ENCODE measurements around the gene ANKRD9.
"Not testable (repeated sequence)": the region's sequence is repeated elsewhere in the genome, so short reads cannot be mapped to it uniquely, and the experiment has no call there.

ANKRD9 gene

DNA sequence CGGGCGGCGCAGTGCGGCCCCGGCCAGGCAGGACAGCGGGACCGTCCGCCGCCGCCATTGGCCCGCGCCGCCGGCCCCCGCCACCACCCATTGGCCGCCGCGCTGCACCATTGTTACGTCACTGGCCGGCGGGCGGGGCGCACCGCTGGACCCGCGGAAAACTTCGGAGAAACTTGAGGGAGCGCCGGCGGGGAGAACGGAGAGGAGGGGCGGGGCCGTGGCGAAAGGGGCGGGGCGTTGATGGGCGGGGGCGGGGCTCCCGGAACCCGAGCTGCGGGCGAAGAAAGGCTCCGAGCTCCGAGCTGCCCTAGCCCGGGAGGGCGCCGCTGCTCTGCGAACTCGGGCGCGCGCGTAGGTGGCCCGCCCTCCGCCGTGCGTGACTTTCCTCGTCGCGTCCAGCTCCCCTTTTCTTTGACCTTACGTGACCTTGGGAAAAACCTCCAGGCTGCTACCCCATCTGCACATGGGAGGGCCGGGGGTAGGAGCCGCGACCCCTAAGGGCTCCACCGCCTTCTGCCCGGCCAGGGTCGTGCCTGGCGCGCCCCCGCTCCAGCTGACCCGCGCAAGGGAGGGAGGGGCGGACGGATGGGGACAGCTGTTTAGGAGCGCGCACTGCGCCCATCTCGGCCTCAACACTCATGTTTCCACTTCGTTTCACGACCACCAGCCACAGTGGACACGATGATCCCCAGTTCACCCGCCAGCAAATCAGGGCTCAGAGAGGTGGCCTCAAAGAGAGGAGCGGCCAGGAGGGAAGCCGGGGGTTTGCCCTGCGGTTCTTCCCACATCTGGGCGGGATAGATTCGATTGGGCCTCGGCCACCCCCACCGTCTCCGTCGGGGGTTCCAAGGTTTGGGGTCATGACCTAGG, at the start of gene ANKRD9:
TSS of gene ANKRD9 (minus strand) at position 31 of the 870 bp plus-strand sequence. CDS start 1,887 bp downstream, outside the sequence.
- peak; percentile 91 to 98 for DNase-seq

DNA sequence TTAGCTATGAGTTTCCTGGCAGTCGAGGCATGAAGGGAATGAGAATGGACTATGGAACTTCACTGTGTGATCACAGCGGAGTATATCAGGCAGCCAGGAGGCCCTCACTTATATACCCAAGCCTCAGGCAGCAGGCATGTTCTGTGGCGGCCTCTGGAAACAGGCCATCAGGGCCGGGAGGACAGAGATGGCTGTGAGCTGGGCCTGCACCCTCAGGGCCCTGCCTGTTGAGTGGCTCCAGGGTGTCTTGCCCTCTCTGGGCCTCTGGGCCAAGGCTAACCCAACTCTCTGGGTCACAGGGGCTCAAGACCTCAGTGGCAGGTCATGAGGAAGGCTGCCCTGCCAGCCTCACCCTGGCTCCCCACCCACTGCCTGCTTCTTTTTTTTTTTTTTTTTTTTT, 49.0 kb upstream of the ANKRD9 start:
- DNase-seq: no peak

DNA sequence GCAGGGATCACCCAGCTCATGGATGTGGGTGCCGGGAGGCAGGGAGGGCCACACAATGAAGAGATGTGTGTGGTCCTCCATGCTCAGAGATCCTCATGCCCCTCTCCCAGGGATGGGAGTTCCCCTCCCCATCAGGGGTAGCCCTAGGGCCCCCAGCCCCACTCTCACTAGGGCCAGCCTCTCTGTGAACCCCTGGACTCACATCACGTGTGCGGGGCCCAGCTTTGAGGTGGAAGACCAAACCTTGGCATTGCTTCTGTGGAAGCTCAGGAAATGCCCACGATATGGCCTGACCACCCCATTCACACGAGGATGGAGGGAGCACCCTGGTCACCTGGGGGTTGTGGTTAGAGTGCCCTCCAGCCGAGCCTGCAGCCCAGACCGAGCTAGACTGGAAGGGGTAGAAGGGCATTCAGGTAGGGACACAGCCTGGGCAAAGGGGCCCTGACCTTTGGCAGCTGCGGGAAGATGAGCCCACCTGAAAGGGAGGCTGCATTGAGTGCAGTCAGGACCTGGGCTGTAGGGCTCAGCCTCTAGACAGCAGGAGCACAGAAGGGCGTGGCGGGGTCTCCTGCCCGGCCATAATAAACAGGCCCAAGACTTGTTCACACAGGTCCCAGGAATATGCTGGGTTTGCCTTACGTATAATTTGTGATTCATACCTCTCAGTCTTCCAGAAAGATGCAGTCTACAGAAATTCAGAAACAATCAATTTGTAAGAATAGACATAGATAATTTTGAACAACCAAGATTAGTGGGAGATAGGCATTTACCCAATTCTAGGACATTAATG, 48.1 kb upstream of the ANKRD9 start:
- DNase-seq: no peak

GRCh38 chr14:102556098-102556677, 46.6 kb upstream of the ANKRD9 start:
- no peak for DNase-seq

DNA sequence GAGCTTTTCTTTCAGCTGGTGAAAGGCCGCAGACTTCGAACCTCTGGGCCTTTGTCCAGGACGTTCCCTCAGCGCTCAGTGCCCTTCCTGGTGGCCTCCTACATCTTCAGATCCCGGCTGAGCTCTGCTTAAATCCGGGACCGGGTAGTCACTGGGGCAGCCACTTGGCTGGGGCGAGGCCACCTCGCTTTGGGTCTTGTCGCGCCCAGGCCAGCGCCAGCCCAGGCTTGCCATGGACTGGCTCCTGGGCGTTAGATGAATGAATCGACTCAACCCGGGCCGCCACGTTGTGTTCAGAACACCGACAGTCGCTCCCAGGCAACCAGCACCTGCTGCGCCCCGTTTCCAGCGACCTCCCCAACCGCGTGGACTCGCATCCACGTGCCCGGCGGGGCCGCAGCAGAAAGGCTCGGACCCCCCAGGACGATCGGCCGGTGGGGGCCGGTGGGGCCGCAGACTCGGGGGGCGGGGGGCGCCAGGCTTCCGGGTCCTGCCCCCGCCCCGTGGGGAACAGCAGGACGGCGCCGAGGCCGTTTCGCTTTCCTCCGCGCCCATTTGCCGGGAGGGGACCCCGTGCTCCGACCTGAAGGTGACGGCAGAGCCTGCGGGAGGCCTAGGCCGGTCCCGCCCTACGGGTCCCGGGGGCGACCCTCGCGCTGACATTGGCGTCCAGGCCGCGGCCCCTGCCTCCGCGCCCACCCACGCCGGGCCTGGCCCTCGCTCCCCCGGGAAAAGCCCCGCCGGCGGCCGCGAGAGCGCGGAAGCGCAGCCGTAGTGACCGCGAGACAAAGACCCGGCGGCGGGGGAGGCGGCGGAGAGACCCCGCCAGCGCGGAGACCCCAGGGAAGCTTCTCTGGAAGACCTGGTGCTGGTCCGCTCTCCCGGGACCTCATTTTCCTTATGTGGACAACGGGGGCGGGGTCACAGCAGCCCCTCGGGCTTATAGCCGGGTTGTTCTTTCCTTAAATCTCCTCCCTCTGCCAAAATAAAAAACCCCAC, 45.5 kb upstream of the ANKRD9 start:
- peak; percentile 48 to 63 for DNase-seq

- DNase-seq: peak; percentile 47 to 54
These were observed 42.6 kb upstream of the ANKRD9 start for GRCh38 chr14:102551995-102552705.

- DNase-seq: peak in 1 of 2 donors; percentile 10
These were observed 41.4 kb upstream of the ANKRD9 start for GRCh38 chr14:102550927-102551401.

DNA sequence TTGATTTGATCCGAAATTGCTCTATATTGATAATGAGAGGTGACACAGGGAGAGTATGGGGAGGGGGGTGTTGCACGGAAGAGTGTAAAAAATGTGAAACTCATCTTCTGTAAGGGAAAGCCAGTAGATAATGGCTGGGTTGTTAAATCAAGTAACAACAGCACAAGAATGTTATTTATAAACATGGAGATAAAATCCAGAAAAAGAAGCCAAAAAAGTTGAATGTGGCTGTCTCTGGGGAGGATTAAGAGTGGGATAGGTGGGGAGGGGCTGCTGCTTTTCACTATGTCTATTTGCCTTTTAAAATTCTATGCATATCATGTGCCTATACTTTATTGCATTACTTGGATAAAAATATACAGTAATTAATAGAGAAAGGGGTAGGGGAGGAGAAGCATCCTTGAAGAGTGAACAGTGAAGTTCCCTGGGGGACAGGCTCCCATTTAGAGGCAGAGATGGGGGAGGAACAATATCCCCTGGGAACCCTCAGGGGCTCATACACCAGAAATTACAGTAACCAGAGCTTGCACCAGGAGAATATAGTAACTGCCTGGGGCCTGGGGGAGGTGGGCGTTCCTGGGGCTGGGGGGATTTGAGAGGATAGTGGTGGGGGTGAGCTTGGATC, 39.2 kb upstream of the ANKRD9 start:
- no peak for DNase-seq

DNA sequence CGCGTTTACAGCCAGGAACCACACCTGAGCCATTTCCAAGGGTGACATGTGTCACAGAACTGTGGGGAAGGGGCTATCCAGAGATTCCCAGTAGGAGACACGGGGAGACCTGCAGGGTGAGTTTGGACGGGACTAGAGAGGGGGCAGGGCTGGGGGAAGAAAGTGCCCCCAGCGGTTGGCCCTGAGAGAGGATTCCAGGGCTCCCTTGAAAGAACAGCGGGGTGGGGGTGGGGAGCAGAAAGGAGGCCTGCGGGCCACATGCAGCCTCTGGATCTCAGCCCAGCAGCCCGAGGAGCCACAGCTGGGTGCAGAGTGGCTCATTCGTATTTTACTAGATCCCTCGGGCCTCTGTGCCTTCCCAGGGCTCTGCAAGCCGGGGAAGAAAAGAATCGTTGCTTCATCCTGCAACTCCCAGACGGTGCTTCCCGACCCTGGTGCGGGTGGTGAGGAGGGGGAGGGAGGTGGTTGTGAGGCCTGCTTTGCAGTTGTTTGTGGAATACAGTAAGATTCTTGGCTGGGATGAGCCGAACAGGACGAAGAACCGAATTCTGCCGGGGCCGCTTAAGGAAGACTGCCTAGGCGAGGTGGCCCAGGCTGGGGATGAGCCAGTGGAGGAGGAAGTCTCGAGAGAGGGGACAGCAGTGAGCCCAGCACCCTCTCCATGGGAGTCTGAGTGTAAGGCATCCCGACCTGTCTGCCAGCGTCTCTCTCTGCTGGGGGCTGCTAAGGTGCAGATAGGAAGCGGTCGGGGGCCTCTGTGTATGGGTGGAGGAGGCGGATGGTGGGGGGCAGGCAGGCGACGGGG, 36.1 kb upstream of the ANKRD9 start:
- no peak for DNase-seq

DNA sequence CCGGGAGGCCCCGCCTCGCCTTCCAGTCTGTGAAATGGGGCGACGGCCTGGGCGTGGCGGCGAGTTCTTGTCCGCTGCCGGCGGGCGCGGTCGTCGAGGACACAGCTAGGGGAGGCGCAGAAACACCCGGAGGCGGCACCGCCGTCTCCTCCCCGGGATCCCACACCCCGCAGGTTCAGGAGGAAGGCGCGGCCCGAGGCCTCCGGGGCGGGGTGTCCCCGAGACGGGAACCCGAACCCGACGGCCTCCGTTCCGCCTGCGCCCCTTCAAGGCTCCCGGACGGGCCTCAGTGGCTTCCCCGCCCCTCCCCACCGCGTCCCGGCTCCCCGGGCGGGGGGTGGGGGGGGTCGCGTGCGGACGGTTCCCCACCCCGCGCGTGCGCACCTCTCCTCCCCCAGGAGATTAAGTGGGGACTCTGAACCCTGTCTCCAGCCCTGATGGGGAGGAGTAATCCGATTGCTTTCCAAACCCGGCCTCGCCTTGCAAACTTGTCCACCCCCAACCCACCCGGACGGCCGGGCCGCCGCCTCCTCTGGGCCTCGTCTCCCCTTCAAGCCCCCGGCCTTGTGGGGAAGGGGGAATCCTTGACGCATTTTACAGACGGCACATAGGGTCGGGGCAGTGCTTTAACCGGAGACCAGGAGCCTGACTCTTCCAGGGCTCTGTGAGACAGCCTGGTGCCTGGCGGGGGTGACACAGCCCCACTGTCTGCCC, 35.3 kb upstream of the ANKRD9 start:
- peak in 1 of 2 donors; percentile 31 for DNase-seq

DNA sequence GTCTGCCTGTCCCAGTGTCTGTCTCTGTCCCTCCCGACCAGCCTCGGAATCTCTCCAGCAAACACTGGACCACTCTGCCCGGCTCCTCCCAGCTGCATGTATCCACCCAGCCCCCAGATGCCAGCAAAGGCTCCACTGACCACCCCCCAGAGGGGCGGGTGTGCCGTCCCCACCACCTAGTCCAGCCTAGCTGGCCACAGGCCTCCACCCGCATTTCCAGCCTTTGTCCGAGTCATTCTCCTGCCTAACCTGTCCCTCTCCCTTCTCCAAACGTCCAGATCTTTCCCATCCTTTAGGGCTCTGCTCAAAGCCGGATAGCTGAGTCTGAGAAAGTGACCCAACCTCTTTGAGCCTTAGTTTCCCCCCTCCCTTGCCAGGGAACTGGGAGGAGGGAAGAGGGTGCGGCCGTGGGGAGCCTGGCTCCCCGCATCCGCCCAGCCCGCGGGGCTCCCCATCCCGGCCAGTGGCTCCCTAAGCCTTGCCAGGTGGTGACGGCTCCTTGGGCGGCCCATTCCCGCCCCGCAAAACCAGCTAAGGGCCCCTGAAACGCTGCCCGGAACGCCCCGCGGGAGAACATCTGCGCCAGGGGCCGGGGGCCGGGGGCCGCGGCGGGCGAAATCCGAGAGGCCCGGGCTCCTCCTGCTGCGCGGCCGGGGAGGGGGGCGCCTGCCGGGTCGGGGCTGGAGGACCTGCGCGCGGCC, 34.6 kb upstream of the ANKRD9 start:
- no peak for DNase-seq

DNA sequence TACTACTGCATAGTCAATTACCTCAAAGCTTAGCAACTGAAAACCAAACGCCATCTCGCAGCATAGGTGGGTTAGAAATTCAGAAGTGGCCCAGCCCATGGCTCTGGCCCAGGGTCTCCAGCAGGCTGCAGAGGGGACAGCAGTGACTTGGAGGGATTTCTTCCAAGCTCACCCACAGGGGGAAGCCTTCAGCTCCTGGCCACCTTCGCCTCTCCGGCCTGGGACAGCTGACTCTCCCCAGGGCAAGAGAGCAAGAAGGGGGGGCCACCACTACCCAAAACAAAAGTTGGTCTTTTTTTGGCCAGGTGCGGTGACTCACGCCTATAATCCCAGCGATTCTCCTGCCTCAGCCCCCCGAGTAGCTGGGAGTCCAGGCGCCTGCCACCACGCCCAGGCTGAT, 32.2 kb upstream of the ANKRD9 start:
- DNase-seq: no peak

GRCh38 chr14:102541029-102541491, 31.5 kb upstream of the ANKRD9 start:
- DNase-seq: not testable (repeated sequence)

GRCh38 chr14:102540315-102541028, 30.9 kb upstream of the ANKRD9 start:
- DNase-seq: no peak

DNA sequence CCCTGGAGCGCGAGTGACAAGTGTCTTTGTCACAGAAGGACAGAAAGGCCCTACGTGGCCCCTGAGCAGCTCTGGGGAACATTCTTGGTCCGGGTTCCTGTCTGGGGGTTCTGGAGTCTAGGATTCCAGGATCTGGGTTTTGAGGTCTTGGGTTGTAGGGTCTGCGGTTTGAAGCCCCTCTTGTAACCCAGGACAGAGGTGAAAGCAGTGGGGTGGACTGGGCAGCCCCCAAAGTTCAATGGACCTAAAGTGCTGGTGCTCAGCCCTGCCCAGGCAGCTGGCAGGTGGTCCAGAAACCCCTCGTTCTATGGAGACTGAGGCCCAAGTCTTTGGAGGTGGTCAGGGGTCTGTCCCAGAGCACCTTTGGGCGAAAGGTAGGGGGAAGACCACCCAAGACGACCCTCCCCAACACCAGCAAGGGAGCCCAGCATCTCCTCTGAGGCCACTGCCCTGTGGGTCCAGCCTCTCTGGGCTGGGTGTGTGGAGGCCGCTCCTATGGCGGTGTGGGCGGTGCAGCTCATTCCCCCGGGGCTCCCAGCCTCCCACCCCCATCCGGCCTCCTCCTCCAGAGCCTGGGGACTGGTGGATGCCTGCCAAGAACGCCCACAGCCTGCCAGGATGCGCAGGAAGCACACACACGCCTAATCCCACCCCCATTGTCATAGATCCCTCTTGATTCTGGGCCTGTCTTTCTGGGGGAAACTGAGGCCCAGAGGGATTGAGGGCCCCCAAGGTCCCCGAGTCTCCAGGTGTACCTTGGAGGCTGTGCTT, 30.2 kb upstream of the ANKRD9 start:
- DNase-seq: no peak

GRCh38 chr14:102538602-102539543, 29.3 kb upstream of the ANKRD9 start:
- no peak for DNase-seq
